Stimulated activated CD8-positive, alpha-beta memory T cell treated with anti-CD3 and anti-CD28 coated beads, Interleukin-7, amount 100 ng/mL, for 48 hours (primary cell): Measurements from ENCODE around the gene LSM14A.

Experiments used
- DNase-seq, 2 donors: peaks; one replicate each; pipeline ENCODE4 v3.0.0-alpha.2; 2020; ENCODE audit warnings: low read depth in 1 of 2; ENCODE audit errors: extremely low read depth in 1 of 2

Gene LSM14A

GRCh38 chr19:34278783-34279182 is 106.5 kb downstream of the LSM14A start:
- no peak for DNase-seq
